AG10803 (cell line): ENCODE measurements around the gene USP17L26.
"Not testable (repeated sequence)": the region's sequence is repeated elsewhere in the genome, so short reads cannot be mapped to it uniquely, and the experiment has no call there.

Experiments
- DNase-seq: peaks from one replicate; pipeline ENCODE4 v3.0.0; 2010; ENCODE audit warnings: low read depth
- H3K4me3 ChIP-seq: 2 replicates; pipeline ENCODE4 v1.5.1; 2011; ENCODE audit warnings: mild to moderate bottlenecking, low read length, control low read depth
- CTCF ChIP-seq: conservative IDR thresholded peaks from 2 replicates; pipeline ENCODE4 v1.5.1; 2011; ENCODE audit warnings: mild to moderate bottlenecking, low read length, control low read depth, inconsistent platforms

USP17L26 gene

GRCh38 chr4:9334358-9334757, at the start of gene USP17L26:
TSS of gene USP17L26 (plus strand) at chr4:9334658. CDS start at chr4:9334658, 0 bp downstream.
- H3K4me3 ChIP-seq, DNase-seq: not testable (repeated sequence)

GRCh38 chr4:9324191-9324590, 10.3 kb upstream of the USP17L26 start:
- not testable (repeated sequence) for H3K4me3 ChIP-seq, DNase-seq

GRCh38 chr4:9324865-9325264, 9.6 kb upstream of the USP17L26 start, which contains the start of gene USP17L24:
TSS of gene USP17L24 (plus strand) at chr4:9325165. CDS start at chr4:9325165, 0 bp downstream.
- not testable (repeated sequence) for DNase-seq, H3K4me3 ChIP-seq

DNA sequence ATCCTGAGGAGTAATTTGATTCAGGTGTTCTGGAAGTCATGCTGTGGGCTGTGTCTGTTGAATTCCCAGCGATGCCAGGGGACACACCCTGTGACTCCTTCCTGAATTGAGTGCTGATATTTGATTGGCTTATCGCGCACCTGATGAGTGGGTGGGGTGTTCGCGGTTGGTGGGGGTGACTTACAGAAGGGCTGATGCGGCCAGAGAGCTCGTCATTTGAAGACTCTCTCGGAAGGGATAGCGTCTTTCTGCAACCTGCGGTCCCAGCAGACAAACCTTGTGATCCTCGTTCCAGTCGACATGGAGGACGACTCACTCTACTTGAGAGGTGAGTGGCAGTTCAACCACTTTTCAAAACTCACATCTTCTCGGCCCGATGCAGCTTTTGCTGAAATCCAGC, 4.8 kb upstream of the USP17L26 start, which contains the start of gene USP17L25:
Gene USP17L25 (plus strand): TSS at position 301 of the 400 bp plus-strand sequence. CDS start 0 bp downstream, at position 301.
- H3K4me3 ChIP-seq, DNase-seq: not testable (repeated sequence)

DNA sequence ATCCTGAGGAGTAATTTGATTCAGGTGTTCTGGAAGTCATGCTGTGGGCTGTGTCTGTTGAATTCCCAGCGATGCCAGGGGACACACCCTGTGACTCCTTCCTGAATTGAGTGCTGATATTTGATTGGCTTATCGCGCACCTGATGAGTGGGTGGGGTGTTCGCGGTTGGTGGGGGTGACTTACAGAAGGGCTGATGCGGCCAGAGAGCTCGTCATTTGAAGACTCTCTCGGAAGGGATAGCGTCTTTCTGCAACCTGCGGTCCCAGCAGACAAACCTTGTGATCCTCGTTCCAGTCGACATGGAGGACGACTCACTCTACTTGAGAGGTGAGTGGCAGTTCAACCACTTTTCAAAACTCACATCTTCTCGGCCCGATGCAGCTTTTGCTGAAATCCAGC, 4.6 kb downstream of the USP17L26 start, which contains the start of gene USP17L5:
Gene USP17L5 (plus strand): TSS at position 301 of the 400 bp plus-strand sequence. CDS start 0 bp downstream, at position 301.
- not testable (repeated sequence) for DNase-seq, H3K4me3 ChIP-seq

DNA sequence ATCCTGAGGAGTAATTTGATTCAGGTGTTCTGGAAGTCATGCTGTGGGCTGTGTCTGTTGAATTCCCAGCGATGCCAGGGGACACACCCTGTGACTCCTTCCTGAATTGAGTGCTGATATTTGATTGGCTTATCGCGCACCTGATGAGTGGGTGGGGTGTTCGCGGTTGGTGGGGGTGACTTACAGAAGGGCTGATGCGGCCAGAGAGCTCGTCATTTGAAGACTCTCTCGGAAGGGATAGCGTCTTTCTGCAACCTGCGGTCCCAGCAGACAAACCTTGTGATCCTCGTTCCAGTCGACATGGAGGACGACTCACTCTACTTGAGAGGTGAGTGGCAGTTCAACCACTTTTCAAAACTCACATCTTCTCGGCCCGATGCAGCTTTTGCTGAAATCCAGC, 9.4 kb downstream of the USP17L26 start, which contains the start of gene USP17L27:
Gene USP17L27 (plus strand): TSS at position 301 of the 400 bp plus-strand sequence. CDS start 0 bp downstream, at position 301.
- not testable (repeated sequence) for DNase-seq, H3K4me3 ChIP-seq

- not testable (repeated sequence) for DNase-seq, H3K4me3 ChIP-seq
Measured at GRCh38 chr4:9348593-9348992, 14.1 kb downstream of the USP17L26 start, which contains the start of gene USP17L28. TSS of gene USP17L28 (plus strand) at chr4:9348893. CDS start at chr4:9348893, 0 bp downstream.

DNA sequence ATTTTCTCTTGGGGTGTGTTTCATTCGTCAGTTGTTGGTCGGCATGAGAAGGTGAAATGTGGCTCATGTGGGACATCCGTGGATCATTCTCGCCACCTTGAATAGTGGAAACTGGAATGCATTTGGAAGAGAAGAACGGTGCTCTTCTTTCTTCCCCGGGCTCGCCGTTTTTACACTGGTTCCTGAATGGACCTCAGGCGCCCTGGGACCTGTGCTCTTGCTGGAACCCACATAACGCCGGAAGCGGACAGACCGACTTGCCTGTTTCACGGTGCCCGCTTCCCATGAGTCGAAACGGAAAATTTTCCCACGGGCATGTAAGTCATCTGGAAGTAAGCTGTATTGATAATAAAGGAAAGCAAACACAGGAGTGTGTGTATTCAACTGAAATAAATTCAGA, 16.4 kb downstream of the USP17L26 start:
- not testable (repeated sequence) for H3K4me3 ChIP-seq, DNase-seq

DNA sequence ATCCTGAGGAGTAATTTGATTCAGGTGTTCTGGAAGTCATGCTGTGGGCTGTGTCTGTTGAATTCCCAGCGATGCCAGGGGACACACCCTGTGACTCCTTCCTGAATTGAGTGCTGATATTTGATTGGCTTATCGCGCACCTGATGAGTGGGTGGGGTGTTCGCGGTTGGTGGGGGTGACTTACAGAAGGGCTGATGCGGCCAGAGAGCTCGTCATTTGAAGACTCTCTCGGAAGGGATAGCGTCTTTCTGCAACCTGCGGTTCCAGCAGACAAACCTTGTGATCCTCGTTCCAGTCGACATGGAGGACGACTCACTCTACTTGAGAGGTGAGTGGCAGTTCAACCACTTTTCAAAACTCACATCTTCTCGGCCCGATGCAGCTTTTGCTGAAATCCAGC, 18.9 kb downstream of the USP17L26 start, which contains the start of gene USP17L29:
Gene USP17L29 (plus strand): TSS at position 301 of the 400 bp plus-strand sequence. CDS start 0 bp downstream, at position 301.
- H3K4me3 ChIP-seq, result not testable (repeated sequence)

GRCh38 chr4:9362829-9363228, 28.4 kb downstream of the USP17L26 start, which contains the start of gene USP17L30:
TSS of gene USP17L30 (plus strand) at chr4:9363129. CDS start at chr4:9363129, 0 bp downstream.
- H3K4me3 ChIP-seq, DNase-seq: not testable (repeated sequence)

More for the DNA sequence above, 18.9 kb downstream of the USP17L26 start, which contains the start of gene USP17L29:
- DNase-seq, result not testable (repeated sequence)

- H3K4me3 ChIP-seq, DNase-seq: not testable (repeated sequence)
Measured at GRCh38 chr4:9379881-9380280, 45.4 kb downstream of the USP17L26 start.

- not testable (repeated sequence) for DNase-seq
- peak overlapping the region; percentile 44 for H3K4me3 ChIP-seq
- peak; percentile 28 for TF ChIP-seq CTCF
Measured at GRCh38 chr4:9381012-9381534, 46.6 kb downstream of the USP17L26 start.

DNA sequence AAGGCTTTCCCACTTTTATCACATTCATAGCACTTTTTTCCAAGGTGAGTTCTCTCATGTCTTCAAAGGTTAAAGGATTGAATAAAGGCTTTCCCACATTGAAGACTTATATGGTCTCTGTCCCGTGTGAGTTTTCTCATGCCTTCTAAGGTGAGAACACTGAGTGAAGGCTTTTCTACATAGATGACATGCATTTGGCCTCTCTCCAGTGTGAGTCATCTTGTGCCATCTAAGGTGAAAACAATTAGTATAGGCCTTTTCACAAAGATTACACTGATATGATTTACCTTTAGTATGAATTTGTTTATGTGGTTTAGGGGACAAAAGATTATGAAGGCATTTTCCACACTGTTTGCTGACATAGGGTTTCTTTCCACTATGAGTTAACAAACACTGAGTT, 49.7 kb downstream of the USP17L26 start:
- H3K4me3 ChIP-seq, result no peak overlapping the region
- DNase-seq, result no peak
- no peak for TF ChIP-seq CTCF
